Uterus (tissue), 2 donors: ENCODE data around the gene PDE1C.

Experiments used
- POLR2A ChIP-seq, 2 donors: fragments of 450-650 bp; IDR thresholded peaks; one replicate each; pipeline ENCODE4 v1.6.1; 2016; ENCODE audit warnings: antibody characterized with exemption in 2 of 2, mild to moderate bottlenecking in 1 of 2, moderate library complexity in 1 of 2
- TF ChIP-seq, protein P1 (sequence below), 4 experiments: fragments of 200-600 bp in 2 of 4; fragments of 450-650 bp in 2 of 4; sonication (generic) in 2 of 4; IDR thresholded peaks; one replicate each; pipeline ENCODE4 v1.5.1; 2016 to 2019; ENCODE audit warnings: antibody characterized with exemption in 4 of 4, mild to moderate bottlenecking in 2 of 4, moderate library complexity in 1 of 4

DNA sequence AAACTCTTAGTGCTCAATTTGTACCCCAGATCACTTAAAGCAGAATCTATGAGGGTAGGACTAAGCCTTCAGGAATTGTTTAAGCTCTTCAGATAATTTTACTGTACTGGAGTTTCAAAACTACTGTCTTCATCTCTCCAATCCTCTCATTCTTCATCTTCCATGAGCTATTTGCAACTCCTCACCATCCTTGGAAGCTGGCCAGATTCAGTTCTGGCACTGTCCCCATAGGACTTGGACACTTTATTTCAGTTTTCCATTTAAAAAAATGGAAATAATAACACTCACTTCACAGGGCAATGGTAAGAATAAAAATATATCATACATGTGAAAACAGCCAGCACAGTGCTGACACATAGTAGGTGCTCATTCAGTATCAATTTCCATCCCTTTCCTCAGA lies 308.6 kb downstream of the PDE1C start:
- TF ChIP-seq POLR2A (IDR thresholded peaks at IDR 0.05): no peak
- TF ChIP-seq, protein P1, sequence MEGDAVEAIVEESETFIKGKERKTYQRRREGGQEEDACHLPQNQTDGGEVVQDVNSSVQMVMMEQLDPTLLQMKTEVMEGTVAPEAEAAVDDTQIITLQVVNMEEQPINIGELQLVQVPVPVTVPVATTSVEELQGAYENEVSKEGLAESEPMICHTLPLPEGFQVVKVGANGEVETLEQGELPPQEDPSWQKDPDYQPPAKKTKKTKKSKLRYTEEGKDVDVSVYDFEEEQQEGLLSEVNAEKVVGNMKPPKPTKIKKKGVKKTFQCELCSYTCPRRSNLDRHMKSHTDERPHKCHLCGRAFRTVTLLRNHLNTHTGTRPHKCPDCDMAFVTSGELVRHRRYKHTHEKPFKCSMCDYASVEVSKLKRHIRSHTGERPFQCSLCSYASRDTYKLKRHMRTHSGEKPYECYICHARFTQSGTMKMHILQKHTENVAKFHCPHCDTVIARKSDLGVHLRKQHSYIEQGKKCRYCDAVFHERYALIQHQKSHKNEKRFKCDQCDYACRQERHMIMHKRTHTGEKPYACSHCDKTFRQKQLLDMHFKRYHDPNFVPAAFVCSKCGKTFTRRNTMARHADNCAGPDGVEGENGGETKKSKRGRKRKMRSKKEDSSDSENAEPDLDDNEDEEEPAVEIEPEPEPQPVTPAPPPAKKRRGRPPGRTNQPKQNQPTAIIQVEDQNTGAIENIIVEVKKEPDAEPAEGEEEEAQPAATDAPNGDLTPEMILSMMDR (IDR thresholded peaks at IDR 0.05): no peak
